HG02610 (cell line): ENCODE measurements around the gene LASP1NB.
"Not testable (repeated sequence)": the region's sequence is repeated elsewhere in the genome, so short reads cannot be mapped to it uniquely, and the experiment has no call there.

Source experiments
- ATAC-seq: cut with Tn5 transposase; IDR thresholded peaks from one replicate; pipeline ENCODE4 v1.9.1; 2021; ENCODE audit warnings: mild to moderate bottlenecking, moderate library complexity; ENCODE audit not compliant: unreplicated experiment

LASP1NB gene

DNA sequence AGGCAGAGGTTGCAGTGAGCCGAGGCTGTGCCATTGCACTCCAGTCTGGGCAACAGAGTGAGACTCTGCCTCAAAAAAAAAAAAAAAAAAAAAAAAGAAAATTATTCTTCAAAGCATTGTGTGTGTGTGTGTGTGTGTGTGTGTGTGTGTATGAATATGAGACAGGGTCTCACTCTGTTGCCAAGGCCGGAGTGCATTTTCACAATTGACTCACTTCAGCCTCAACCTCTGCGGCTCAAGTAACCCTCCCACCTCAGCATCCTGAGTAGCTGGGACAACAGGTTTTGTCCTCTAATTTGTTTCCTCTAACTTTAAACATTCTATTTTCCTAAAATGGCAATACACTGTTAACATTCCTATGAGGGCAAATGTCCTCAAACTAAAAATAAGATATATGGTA lies 34.1 kb downstream of the LASP1NB start:
- no peak for ATAC-seq

DNA sequence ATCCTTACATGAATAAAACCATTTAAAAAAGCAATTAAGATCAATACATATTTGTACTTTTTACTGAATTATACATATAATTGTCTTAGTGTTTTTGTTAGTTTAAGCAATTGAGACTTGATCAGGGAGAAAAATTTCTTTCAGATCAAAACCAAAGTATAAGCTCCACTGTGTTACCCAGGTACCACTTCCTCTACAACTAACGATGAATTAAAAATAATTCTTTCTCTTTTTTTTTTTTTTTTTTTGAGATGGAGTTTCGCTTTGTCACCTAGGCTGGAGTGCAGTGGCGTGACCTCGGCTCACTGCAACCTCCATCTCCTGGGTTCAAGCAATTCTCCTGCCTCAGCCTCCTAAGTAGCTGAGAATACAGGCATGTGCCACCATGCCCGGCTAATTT lies 35.0 kb downstream of the LASP1NB start:
- no peak for ATAC-seq

DNA sequence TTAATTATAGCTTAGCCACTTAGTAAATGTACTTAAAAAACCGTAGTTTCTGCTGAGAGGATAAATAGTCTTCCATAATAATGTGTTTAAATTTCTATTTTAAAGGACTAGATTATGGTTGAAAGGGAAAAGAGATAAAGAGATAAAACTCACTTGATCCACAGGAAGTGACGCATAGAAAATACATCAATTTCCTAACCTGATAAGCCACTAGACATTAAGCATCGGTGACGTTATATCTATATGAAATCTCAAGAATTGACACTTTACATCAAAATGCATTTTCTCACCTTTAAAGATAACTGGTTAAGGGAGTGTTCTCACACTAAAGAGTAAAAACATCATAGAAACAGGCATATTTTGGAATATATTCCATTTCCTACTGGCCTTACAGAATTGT lies 36.0 kb downstream of the LASP1NB start:
- no peak for ATAC-seq

DNA sequence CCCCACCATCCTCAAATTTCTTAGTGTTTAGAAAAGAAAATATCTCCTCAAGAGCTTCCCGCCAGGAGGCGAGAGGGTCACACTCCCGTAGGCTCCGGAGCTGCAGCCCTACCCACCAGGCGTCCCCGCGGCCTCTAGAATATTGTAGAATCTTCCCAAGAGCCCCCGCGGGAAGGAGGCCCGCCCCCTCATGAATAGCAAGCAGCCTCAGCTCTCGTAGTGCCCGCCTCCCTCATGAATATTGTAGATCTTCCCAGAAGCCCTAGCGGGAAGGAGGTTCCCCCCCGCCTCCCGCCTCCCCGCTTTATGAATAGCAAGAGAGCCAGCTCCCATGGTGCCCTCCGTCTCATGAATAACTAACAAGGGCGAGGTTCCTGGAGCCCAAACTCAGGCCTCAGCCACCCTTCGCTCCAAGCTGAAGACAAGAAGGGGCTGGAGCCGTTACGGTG lies 41.9 kb downstream of the LASP1NB start, which contains the start of gene FBXO47:
Gene FBXO47 (minus strand): TSS at position 114 of the 449 bp plus-strand sequence. CDS start 4,378 bp downstream, outside the sequence.
- peak; percentile 51 for ATAC-seq

DNA sequence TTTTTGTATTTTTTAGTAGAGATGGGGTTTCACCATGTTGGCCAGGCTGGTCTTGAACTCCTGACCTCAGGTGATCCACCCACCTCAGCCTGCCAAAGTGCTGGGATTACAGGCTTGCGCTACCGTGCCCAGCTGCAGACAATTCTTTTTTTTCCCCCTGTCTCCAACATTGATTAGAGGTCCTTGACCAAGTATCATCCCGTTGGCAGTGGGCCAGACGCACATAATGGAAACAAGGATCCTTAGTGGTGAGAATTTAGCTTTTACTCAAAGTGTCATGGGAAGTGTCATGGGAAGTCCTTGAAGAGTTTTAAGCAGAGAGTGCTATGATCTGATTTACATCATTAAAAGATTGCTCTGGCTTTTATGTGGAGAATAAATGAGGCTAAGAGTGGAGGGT lies 43.9 kb downstream of the LASP1NB start:
- ATAC-seq = no peak

DNA sequence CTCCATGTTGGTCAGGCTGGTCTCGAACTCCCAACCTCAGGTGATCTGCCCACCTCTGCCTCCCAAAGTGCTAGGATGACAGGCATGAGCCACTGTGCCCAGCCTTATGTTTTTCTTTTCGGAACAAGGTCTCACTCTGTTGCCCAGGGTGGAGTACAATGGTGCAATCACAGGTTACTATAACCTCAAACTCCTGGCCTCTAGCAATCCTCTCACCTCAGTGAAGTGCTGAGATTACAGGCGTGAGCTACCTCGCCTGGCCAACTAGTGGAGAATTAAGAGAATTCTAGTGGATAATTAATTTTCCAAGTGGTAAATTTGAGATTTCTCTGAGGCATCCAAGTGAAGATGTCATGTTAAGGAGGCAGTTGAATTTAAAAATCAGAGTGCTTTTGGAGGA lies 44.7 kb downstream of the LASP1NB start:
- no peak for ATAC-seq

DNA sequence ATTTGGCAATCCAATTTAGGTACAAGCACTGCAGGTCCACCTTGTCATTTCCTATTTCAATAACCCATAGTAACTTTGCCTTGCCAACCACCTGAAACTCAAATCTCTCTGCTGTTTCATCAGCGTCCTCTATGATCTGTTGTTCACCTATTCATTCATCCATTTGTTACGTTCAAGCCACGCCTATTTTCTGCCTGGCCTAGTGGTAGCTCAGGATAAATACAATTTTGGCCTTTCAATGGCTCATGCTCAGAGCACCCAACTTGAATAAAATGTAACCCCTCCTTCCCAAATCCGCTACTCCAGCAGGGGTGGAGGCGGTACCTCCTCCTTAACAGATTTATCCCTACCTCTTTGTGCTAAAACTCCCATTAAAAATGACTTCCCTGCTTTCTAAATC lies 45.4 kb downstream of the LASP1NB start:
- ATAC-seq = no peak

DNA sequence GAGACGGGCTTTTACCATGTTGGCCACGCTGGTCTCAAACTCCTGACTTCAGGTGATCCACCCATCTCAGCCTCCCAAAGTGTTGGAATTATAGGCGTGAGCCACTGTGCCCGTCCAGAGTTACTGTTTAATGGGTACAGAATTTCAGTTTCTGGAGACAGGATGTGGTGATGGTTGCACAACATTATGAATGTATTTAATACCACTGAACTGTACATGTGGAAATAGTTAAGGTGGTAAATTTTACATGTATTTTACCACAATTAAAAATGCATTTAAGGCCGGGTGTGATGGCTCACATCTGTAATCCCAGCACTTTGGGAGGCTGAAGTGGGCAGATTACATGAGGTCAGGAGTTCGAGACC lies 50.8 kb downstream of the LASP1NB start:
- not testable (repeated sequence) for ATAC-seq

DNA sequence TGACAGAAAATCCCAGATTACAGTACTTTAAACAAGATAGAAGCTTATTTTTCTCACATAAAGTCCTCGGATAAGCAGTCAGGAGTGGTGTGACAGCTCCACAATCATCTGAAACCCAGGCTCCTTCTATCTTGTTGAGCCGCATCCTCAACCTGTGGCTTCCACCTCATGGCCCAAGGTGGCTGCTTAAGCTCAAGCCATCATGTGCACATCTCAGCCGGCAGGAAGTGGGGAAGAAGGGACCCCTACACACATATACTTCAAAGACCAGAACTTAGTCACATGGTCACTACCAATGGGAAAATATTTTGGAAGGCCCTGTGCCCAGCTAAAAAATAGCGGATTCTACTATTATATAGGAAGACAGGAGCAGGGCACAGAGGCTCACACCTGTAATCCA lies 52.8 kb downstream of the LASP1NB start:
- no peak for ATAC-seq
